ENCODE measurements around the gene PTGS1.
"Not testable (repeated sequence)": the region's sequence is repeated elsewhere in the genome, so short reads cannot be mapped to it uniquely, and the experiment has no call there.

PTGS1 gene

GRCh38 chr9:122360891-122361290 is 9.9 kb upstream of the PTGS1 start:
- DNase-seq, result no peak
- no peaks in the 10 kb centered on the region for H3K27me3 ChIP-seq (ENCODE audit: insufficient read depth, low read depth, severe bottlenecking)
- no peak for TF ChIP-seq CTCF (IDR thresholded peaks at IDR 0.05; ENCODE audit: low read depth, low read length)
- no peaks in the 10 kb centered on the region for H3K36me3 ChIP-seq
- no peak overlapping the region for H3K27ac ChIP-seq
- no peaks in the 10 kb centered on the region for H3K9me3 ChIP-seq (ENCODE audit: severe bottlenecking)
- no peak overlapping the region for H3K4me3 ChIP-seq (ENCODE audit: low read depth, low read length)

- not testable (repeated sequence) for H3K4me3 ChIP-seq (ENCODE audit: low read depth, low read length); H3K36me3 ChIP-seq; H3K9me3 ChIP-seq (ENCODE audit: severe bottlenecking); H3K27me3 ChIP-seq (ENCODE audit: insufficient read depth, low read depth, severe bottlenecking); DNase-seq; H3K27ac ChIP-seq
These were observed 7.7 kb upstream of the PTGS1 start for GRCh38 chr9:122363131-122363530.

GRCh38 chr9:122364117-122364782 is 6.6 kb upstream of the PTGS1 start:
- no peak for DNase-seq
- Histone ChIP-seq H3K27me3 (ENCODE audit: insufficient read depth, low read depth, severe bottlenecking) (no peaks in the 10 kb centered on the region), H3K27ac (no peak overlapping the region), H3K9me3 (ENCODE audit: severe bottlenecking) (peaks cover 6% of the 10 kb centered on the region), H3K36me3 (no peaks in the 10 kb centered on the region), H3K4me3 (ENCODE audit: low read depth, low read length) (no peak overlapping the region)
- no peak for TF ChIP-seq CTCF (IDR thresholded peaks at IDR 0.05; ENCODE audit: low read depth, low read length)

GRCh38 chr9:122364783-122365150 is 6.1 kb upstream of the PTGS1 start:
- peaks cover 6% of the 10 kb centered on the region for H3K9me3 ChIP-seq (ENCODE audit: severe bottlenecking)
- H3K4me3 ChIP-seq (ENCODE audit: low read depth, low read length), result no peak overlapping the region
- no peak overlapping the region for H3K27ac ChIP-seq
- no peak for DNase-seq
- no peak for TF ChIP-seq CTCF (IDR thresholded peaks at IDR 0.05; ENCODE audit: low read depth, low read length)
- H3K36me3 ChIP-seq, result no peaks in the 10 kb centered on the region
- no peaks in the 10 kb centered on the region for H3K27me3 ChIP-seq (ENCODE audit: insufficient read depth, low read depth, severe bottlenecking)

GRCh38 chr9:122366074-122366660 is 4.7 kb upstream of the PTGS1 start:
- peak; percentile 90 for DNase-seq
- Histone ChIP-seq H3K27ac (peak overlapping the region; percentile 39), H3K27me3 (ENCODE audit: insufficient read depth, low read depth, severe bottlenecking) (no peaks in the 10 kb centered on the region), H3K9me3 (ENCODE audit: severe bottlenecking) (peaks cover 6% of the 10 kb centered on the region), H3K4me3 (ENCODE audit: low read depth, low read length) (no peak overlapping the region), H3K36me3 (no peaks in the 10 kb centered on the region)
- TF ChIP-seq CTCF (IDR thresholded peaks at IDR 0.05; ENCODE audit: low read depth, low read length), result no peak

GRCh38 chr9:122367065-122367464 is 3.8 kb upstream of the PTGS1 start:
- Histone ChIP-seq H3K4me3 (ENCODE audit: low read depth, low read length) (no peak overlapping the region), H3K27ac (no peak overlapping the region), H3K9me3 (ENCODE audit: severe bottlenecking) (peaks cover 6% of the 10 kb centered on the region), H3K27me3 (ENCODE audit: insufficient read depth, low read depth, severe bottlenecking) (peaks cover 2% of the 10 kb centered on the region), H3K36me3 (no peaks in the 10 kb centered on the region)
- TF ChIP-seq CTCF (IDR thresholded peaks at IDR 0.05; ENCODE audit: low read depth, low read length), result no peak
- DNase-seq, result no peak
